Fibroblast of the aortic adventitia (primary cell): Measurements from ENCODE around the gene RASGRF2. TPM values are rescaled to one million over a fixed set of nuclear protein-coding genes. Genes with fewer than 3 reads are reported as not detected.

Source experiments
- DNase-seq: peaks from one replicate; pipeline ENCODE4 v3.0.0-alpha.2; 2010; ENCODE audit warnings: low read depth
- H3K4me3 ChIP-seq: 2 replicates; pipeline ENCODE4 v1.5.1; 2011; ENCODE audit warnings: low read depth, mild to moderate bottlenecking, control low read depth, low read length, moderate library complexity
- total RNA-seq: library from RNA; depleted of rRNA; stranded (reverse); fragments of >200 nt; gene quantifications from 2 replicates; pipeline ENCODE4 v1.2.3, GENCODE V29; 2012; ENCODE audit warnings: low replicate concordance
- TF ChIP-seq, protein P1 (sequence below): IDR thresholded peaks from 2 replicates; pipeline ENCODE4 v1.5.1; 2011; ENCODE audit warnings: mild to moderate bottlenecking, low read length, control low read depth, inconsistent platforms; ENCODE audit not compliant: insufficient read depth

RASGRF2 gene
- total RNA-seq, 1 donor, result 3.3 TPM

DNA sequence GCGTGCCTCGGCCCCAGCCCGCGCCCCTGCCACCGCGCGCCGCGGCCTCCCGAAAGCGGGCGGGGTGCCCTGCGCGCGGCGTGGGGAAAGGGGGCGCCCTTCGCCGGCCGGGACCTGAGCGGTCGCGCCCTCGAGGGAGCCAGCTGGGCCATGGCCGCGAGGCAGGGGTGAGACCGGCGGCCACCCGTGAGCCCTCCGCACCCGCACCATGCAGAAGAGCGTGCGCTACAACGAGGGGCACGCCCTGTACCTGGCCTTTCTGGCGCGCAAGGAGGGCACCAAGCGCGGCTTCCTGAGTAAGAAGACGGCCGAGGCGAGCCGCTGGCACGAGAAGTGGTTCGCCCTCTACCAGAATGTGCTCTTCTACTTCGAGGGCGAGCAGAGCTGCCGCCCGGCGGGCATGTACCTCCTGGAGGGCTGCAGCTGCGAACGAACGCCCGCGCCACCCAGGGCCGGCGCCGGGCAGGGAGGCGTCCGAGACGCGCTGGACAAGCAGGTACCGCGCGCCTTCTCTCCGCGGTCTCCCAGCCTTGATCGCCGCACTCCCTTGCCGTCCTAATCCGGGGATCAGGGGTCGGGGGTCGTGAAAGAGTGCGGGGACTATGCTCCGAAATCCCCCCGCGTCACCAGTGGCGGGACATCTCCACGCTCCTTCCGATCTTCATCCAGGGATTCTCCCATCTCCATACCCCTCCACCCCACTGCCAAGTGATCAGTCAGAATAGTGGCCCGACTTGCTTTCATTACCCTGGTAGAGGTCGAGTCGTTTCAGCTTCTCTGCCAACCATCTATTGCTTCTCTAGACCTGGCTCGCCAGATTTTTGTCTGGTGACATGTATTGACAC is 590 bp downstream of the RASGRF2 start:
- peak overlapping the region; percentile 52 for H3K4me3 ChIP-seq
- DNase-seq, result no peak
- TF ChIP-seq, protein P1, sequence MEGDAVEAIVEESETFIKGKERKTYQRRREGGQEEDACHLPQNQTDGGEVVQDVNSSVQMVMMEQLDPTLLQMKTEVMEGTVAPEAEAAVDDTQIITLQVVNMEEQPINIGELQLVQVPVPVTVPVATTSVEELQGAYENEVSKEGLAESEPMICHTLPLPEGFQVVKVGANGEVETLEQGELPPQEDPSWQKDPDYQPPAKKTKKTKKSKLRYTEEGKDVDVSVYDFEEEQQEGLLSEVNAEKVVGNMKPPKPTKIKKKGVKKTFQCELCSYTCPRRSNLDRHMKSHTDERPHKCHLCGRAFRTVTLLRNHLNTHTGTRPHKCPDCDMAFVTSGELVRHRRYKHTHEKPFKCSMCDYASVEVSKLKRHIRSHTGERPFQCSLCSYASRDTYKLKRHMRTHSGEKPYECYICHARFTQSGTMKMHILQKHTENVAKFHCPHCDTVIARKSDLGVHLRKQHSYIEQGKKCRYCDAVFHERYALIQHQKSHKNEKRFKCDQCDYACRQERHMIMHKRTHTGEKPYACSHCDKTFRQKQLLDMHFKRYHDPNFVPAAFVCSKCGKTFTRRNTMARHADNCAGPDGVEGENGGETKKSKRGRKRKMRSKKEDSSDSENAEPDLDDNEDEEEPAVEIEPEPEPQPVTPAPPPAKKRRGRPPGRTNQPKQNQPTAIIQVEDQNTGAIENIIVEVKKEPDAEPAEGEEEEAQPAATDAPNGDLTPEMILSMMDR, result no peak

DNA sequence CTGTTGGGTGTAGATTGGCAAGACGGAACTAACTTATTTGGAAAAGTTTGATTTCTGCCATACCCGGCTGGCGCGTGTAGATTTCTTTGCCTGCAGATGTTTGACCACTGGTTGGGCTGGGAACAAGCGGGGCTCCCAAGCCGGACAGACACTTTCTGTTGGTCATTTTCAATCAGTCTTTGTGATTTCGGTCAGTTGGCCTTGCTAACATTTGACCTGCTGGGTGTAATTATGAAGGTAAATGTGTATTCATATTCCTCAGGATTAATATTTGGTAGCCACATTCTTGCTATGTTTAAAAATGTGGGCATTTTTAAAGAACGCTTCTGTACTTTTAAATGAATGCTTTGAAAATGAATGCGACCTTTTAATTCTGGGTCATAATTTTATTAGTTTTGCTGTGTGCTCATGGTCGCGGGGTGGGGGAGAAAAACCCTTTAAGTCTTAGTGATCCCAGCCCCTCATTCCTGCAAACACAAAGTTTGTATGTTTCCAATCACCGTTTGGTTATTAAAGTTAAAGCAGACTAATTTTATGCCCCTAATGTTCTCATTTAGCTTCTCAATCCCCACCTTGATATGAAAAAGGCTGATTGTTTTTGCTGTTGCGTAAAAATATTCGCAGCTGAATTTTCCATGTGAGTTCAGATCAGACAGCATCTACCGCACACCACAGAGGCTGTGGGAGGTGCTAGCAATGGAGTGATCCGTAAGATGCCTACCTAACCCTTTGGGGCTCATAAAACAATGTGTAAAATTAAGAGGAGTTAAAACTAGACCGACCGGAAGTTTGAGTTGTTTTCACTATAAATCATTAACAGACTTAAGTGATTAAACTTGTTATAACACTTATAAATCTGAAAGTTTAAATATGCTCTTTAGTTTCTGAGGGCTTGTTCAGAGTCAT is 1.5 kb downstream of the RASGRF2 start:
- TF ChIP-seq, protein P1, result no peak
- no peak overlapping the region for H3K4me3 ChIP-seq
- DNase-seq, result no peak

- no peak for DNase-seq
- H3K4me3 ChIP-seq, result no peak overlapping the region
- TF ChIP-seq, protein P1, result no peak
These were observed 2.7 kb downstream of the RASGRF2 start for GRCh38 chr5:80962630-80963520.

DNA sequence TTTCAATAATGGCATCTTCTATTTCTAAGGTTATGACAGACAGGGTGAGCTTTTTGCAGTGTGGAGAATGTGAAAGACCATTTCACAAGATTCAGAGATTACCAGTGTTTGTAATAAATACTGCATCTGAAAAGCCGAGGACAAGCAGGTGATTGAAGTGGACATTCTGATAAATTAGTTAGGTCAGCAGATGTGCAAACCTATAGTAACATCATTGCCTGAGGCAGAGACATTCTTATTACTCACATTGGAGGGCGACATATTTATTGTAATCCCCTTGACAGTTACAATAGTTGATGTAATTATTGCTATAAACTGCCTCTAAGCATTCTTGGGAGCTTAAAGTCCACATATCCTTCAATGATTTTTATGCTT is 3.3 kb downstream of the RASGRF2 start:
- TF ChIP-seq, protein P1, result no peak
- no peak for DNase-seq
- H3K4me3 ChIP-seq, result no peak overlapping the region

- TF ChIP-seq, protein P1, result no peak
- H3K4me3 ChIP-seq, result no peak overlapping the region
- DNase-seq, result peak; percentile 52
These were observed 3.9 kb downstream of the RASGRF2 start for GRCh38 chr5:80963966-80964481.

DNA sequence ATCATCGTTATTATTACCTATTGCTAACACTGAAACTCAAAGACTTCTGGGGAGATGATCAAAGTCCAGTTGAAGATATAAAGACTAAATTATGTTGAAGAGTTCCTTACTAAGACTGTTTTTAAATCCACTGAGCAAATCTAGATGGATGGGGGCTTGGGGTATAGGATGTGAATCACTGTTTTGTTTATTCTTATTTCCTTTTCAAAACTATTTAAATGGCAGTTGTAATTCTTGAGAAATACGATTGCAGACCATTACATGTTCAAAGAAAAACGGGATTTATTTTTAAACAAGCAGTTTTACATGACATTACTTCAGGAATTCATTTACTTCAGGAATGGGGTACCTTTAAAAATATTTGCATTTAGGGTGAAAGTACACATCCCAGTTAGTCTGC is 4.3 kb downstream of the RASGRF2 start:
- TF ChIP-seq, protein P1, result no peak
- DNase-seq, result no peak
- no peak overlapping the region for H3K4me3 ChIP-seq
